ENCODE data around the gene IFT43. TPM values are rescaled to one million over a fixed set of nuclear protein-coding genes. Genes with fewer than 3 reads are reported as not detected.

The IFT43 gene
- polyA plus RNA-seq, 1 of the 3 experiments (the other 2 are of a cell fraction), result 78.8 TPM

DNA sequence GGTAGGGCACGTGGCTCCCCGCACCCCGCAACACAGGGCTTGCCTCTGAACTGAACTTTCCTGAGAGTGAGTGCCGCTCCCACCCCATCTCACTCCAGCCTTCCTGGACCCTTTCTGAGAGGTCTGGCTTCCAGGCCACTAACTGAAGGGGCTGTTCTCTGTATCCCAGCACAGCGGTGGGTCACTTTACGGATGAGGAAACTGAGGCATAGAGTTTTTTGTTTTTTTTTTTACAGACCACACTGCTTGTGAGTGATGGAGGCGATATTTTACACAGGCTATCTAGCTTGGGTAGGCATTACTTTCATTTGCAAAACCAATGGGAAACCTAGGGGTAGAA lies 2.6 kb upstream of the IFT43 start:
- DNase-seq, result no peak
- Histone ChIP-seq H3K27ac (ENCODE audit: low read depth in 2 of 2, low read length in 1 of 2) (no peak overlapping the region; a peak in 1 of 4 replicates), H3K4me1 (ENCODE audit: control insufficient read depth in 1 of 2, insufficient read depth in 2 of 2, low read depth in 1 of 2, low read length in 1 of 2) (peaks cover 18 to 51% of the 10 kb centered on the region in 2 experiments), H3K27me3 (ENCODE audit: insufficient read depth) (no peaks in the 10 kb centered on the region), H3K9me2 (no peaks in the 10 kb centered on the region), H3K9ac (no peak overlapping the region), H3K4me3 (ENCODE audit: low read depth in 2 of 2, low read length in 1 of 2) (peak overlapping the region; percentile 75 to 95; a peak in 3 of 4 replicates), H2AFZ (ENCODE audit: low read depth) (peak overlapping the region; percentile 67; the same call in 1 of the 2 replicates), H3K79me2 (ENCODE audit: insufficient read depth) (peaks cover 18% of the 10 kb centered on the region), H3F3A (replicated peaks; ENCODE audit: insufficient read depth) (peaks cover 6% of the 10 kb centered on the region), H3K4me2 (peak overlapping the region; percentile 69; the same call in 1 of the 2 replicates), H3K36me3 (replicated peaks in 1 of 2; ENCODE audit: control insufficient read depth in 1 of 2, insufficient read depth in 2 of 2, low read length in 1 of 2) (no peaks in the 10 kb centered on the region), H3K9me3 (no peaks in the 10 kb centered on the region), H4K20me1 (ENCODE audit: insufficient read depth) (no peaks in the 10 kb centered on the region)
- 88% methylated on average over 4 of the region's 7 CpGs for WGBS (ENCODE audit: low lambda C conversion rate)
- CTCF ChIA-PET, result interaction anchor here (0.6 to 19.6 kb wide), 52 partner anchors 8 to 406 kb away, joined by 3 to 550 read pairs (median 4); no protein-coding TSS in a partner anchor
- POLR2A ChIA-PET, result interaction anchor here (0.8 to 1.0 kb wide), 2 partner anchors 76 to 274 kb away, joined by 5 to 6 read pairs; no protein-coding TSS in a partner anchor
- TF ChIP-seq YY1 (IDR thresholded peaks at IDR 0.05; ENCODE audit: low read depth) (no peak), CHD2 (IDR thresholded peaks at IDR 0.05; ENCODE audit: low read length, partially characterized antibody) (no peak), MXI1 (IDR thresholded peaks at IDR 0.05; ENCODE audit: low read depth, low read length) (no peak), EZH2phosphoT487 (IDR thresholded peaks at IDR 0.05; ENCODE audit: borderline replicate concordance, low read depth) (no peak)
- TF ChIP-seq, protein P1, sequence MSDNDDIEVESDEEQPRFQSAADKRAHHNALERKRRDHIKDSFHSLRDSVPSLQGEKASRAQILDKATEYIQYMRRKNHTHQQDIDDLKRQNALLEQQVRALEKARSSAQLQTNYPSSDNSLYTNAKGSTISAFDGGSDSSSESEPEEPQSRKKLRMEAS (IDR thresholded peaks at IDR 0.05; ENCODE audit: low read depth), result 0 out of 2 replicates have a peak, but pooled peaks have one; percentile 8

DNA sequence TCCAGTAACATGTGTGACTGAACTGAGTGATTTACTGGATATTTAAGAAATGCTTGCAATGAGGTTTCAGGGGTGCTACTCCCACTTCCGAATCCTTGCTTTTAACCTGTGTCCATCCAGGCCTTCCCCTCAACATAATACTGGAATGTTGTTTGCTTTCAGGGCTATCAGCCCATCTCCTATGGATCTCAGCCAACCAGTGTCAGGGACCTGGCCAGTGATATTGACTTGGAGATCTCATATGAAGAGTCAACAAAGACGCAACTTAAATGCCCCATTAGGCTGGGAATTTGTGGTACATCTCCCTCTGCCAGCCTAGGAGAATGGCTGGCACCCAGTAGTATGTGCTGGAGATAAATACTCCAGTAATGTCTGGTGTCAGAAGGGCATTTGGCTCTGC lies 889 bp upstream of the IFT43 start:
- Histone ChIP-seq H4K20me1 (ENCODE audit: insufficient read depth) (no peaks in the 10 kb centered on the region), H3K9ac (no peak overlapping the region), H3K27me3 (ENCODE audit: insufficient read depth) (no peaks in the 10 kb centered on the region), H3K36me3 (replicated peaks in 1 of 2; ENCODE audit: control insufficient read depth in 1 of 2, insufficient read depth in 2 of 2, low read length in 1 of 2) (peaks cover under 1 to 9% of the 10 kb centered on the region in 2 experiments), H3K27ac (ENCODE audit: low read depth in 2 of 2, low read length in 1 of 2) (no peak overlapping the region; a peak in 1 of 4 replicates), H3K4me2 (no peak overlapping the region), H3F3A (replicated peaks; ENCODE audit: insufficient read depth) (peaks cover 5% of the 10 kb centered on the region), H3K79me2 (ENCODE audit: insufficient read depth) (peaks cover 18% of the 10 kb centered on the region), H3K9me3 (no peaks in the 10 kb centered on the region), H3K4me1 (ENCODE audit: control insufficient read depth in 1 of 2, insufficient read depth in 2 of 2, low read depth in 1 of 2, low read length in 1 of 2) (peaks cover 18 to 40% of the 10 kb centered on the region in 2 experiments), H3K9me2 (no peaks in the 10 kb centered on the region), H2AFZ (ENCODE audit: low read depth) (no peak overlapping the region), H3K4me3 (ENCODE audit: low read depth in 2 of 2, low read length in 1 of 2) (no peak overlapping the region)
- POLR2A ChIA-PET, result no interaction called here
- 67% methylated on average over 2 of the region's 2 CpGs for WGBS (ENCODE audit: low lambda C conversion rate)
- CTCF ChIA-PET, result interaction anchor here (1.0 to 19.6 kb wide), 6 partner anchors 10 to 330 kb away, joined by 3 to 550 read pairs (median 5); no protein-coding TSS in a partner anchor
- TF ChIP-seq MXI1 (IDR thresholded peaks at IDR 0.05; ENCODE audit: low read depth, low read length) (no peak), GATA2 (CRISPR knock-in tag; IDR thresholded peaks at IDR 0.05) (no peak)
- TF ChIP-seq, protein P2, sequence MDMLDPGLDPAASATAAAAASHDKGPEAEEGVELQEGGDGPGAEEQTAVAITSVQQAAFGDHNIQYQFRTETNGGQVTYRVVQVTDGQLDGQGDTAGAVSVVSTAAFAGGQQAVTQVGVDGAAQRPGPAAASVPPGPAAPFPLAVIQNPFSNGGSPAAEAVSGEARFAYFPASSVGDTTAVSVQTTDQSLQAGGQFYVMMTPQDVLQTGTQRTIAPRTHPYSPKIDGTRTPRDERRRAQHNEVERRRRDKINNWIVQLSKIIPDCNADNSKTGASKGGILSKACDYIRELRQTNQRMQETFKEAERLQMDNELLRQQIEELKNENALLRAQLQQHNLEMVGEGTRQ (IDR thresholded peaks at IDR 0.05; ENCODE audit: borderline replicate concordance, low read depth, low read length), result no peak
- DNase-seq, result no peak

DNA sequence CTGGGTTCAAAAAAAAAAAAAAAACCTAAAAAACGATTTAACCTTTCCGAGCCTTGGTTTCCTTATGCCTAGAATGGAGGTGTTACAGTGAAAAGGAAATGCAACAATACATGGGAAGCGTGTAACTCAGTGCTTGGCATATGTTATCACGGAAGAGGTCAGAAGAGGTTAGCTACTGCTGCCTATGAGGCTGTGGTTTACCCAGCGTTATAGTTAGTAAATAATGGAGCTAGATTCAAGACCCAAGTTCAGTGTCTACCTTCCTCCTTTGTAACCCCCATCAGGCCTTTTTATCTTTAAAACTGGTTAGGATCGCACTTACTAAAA lies 839 bp downstream of the IFT43 start:
- TF ChIP-seq FOXM1 (IDR thresholded peaks at IDR 0.05; ENCODE audit: low read depth), result no peak
- TF ChIP-seq MXI1 (IDR thresholded peaks at IDR 0.05; ENCODE audit: low read depth, low read length), result no peak
- TF ChIP-seq TAF1 (IDR thresholded peaks at IDR 0.05; ENCODE audit: borderline replicate concordance, low read depth, low read length), result no peak
- POLR2A ChIA-PET, result interaction anchor here (0.6 kb wide), 1 partner anchor 320 kb away, joined by 3 read pairs; no protein-coding TSS in a partner anchor
- 52% methylated on average over 6 of the region's 6 CpGs for WGBS (ENCODE audit: low lambda C conversion rate)
- no peak for DNase-seq
- Histone ChIP-seq H3K27ac (ENCODE audit: low read depth in 2 of 2, low read length in 1 of 2) (peak overlapping the region in 1 of 2 experiments; percentile 75; a peak in 1 of 4 replicates), H3K9me3 (no peaks in the 10 kb centered on the region), H3K36me3 (replicated peaks in 1 of 2; ENCODE audit: control insufficient read depth in 1 of 2, insufficient read depth in 2 of 2, low read length in 1 of 2) (peaks cover 13 to 20% of the 10 kb centered on the region in 2 experiments), H2AFZ (ENCODE audit: low read depth) (peak overlapping the region; percentile 80; the same call in 1 of the 2 replicates), H3K4me2 (peak overlapping the region; percentile 99), H3K79me2 (ENCODE audit: insufficient read depth) (peaks cover 18% of the 10 kb centered on the region), H3K4me1 (ENCODE audit: control insufficient read depth in 1 of 2, insufficient read depth in 2 of 2, low read depth in 1 of 2, low read length in 1 of 2) (peaks cover 8 to 30% of the 10 kb centered on the region in 2 experiments; a peak in 3 of 4 replicates), H3K27me3 (ENCODE audit: insufficient read depth) (no peaks in the 10 kb centered on the region), H3F3A (replicated peaks; ENCODE audit: insufficient read depth) (peaks cover 5% of the 10 kb centered on the region), H3K9me2 (no peaks in the 10 kb centered on the region), H4K20me1 (ENCODE audit: insufficient read depth) (no peaks in the 10 kb centered on the region), H3K9ac (peak overlapping the region; percentile 91), H3K4me3 (ENCODE audit: low read depth in 2 of 2, low read length in 1 of 2) (peak overlapping the region; percentile 93 to 100)
- CTCF ChIA-PET, result interaction anchor here (0.9 to 19.6 kb wide), 2 partner anchors 80 to 276 kb away, joined by 3 to 550 read pairs; no protein-coding TSS in a partner anchor

Measured in SK-N-SH (cell line).